Neural progenitor cell (in vitro differentiated cells): ENCODE measurements around the gene TMEM30B. TPM values are rescaled to one million over a fixed set of nuclear protein-coding genes. Genes with fewer than 3 reads are reported as not detected.

Experiments
- DNase-seq: peaks from one replicate; pipeline ENCODE4 v3.0.0-alpha.2; 2016; ENCODE audit warnings: low spot score
- H2AFZ ChIP-seq: fragments of 200-600 bp; sonication (generic); replicated peaks from 2 replicates; pipeline ENCODE4 v1.6.1; 2016; ENCODE audit warnings: antibody characterized with exemption
- H3F3A ChIP-seq: fragments of 200-600 bp; sonication (generic); 2 replicates; pipeline ENCODE4 v1.6.1; 2016; ENCODE audit warnings: antibody characterized with exemption, low read depth
- H3K27ac ChIP-seq: fragments of 200-600 bp; sonication (generic); 2 replicates; pipeline ENCODE4 v1.5.1; 2016; ENCODE audit warnings: mild to moderate bottlenecking
- H3K27me3 ChIP-seq: fragments of 200-600 bp; sonication (generic); 2 replicates; pipeline ENCODE4 v1.6.1; 2016; ENCODE audit warnings: mild to moderate bottlenecking, moderate library complexity
- H3K36me3 ChIP-seq: fragments of 200-600 bp; sonication (generic); 2 replicates; pipeline ENCODE4 v1.5.1; 2016
- H3K4me1 ChIP-seq: fragments of 200-600 bp; sonication (generic); 2 replicates; pipeline ENCODE4 v1.6.1; 2016; ENCODE audit warnings: mixed run types
- H3K4me2 ChIP-seq: fragments of 200-600 bp; sonication (generic); 2 replicates; pipeline ENCODE4 v1.6.1; 2016
- H3K4me3 ChIP-seq: fragments of 200-600 bp; sonication (generic); 2 replicates; pipeline ENCODE4 v1.5.1; 2016
- H3K79me2 ChIP-seq: fragments of 200-600 bp; sonication (generic); 2 replicates; pipeline ENCODE4 v1.6.1; 2016; ENCODE audit warnings: low read depth
- H3K9ac ChIP-seq: fragments of 200-600 bp; sonication (generic); 2 replicates; pipeline ENCODE4 v1.6.1; 2016
- H3K9me3 ChIP-seq: fragments of 200-600 bp; sonication (generic); 2 replicates; pipeline ENCODE4 v1.5.1; 2016; ENCODE audit warnings: low read depth
- H4K20me1 ChIP-seq: fragments of 200-600 bp; sonication (generic); 2 replicates; pipeline ENCODE4 v1.6.1; 2016; ENCODE audit warnings: low read depth
- H3K27ac Mint-ChIP-seq: 3 replicates; pipeline ENCODE4 v1.8.0; 2021; ENCODE audit warnings: mixed read lengths
- H3K27me3 Mint-ChIP-seq: 2 replicates; pipeline ENCODE4 v1.8.0; 2022; ENCODE audit warnings: low read depth, mild to moderate bottlenecking, inconsistent platforms, moderate library complexity, mixed read lengths; ENCODE audit not compliant: insufficient read depth
- H3K36me3 Mint-ChIP-seq: 3 replicates; pipeline ENCODE4 v1.8.0; 2021; ENCODE audit warnings: mixed read lengths
- H3K4me1 Mint-ChIP-seq: 3 replicates; pipeline ENCODE4 v1.8.0; 2021; ENCODE audit warnings: mixed read lengths
- H3K4me3 Mint-ChIP-seq: 3 replicates; pipeline ENCODE4 v1.8.0; 2021; ENCODE audit warnings: mild to moderate bottlenecking, moderate library complexity, mixed read lengths
- H3K9me3 Mint-ChIP-seq: 3 replicates; pipeline ENCODE4 v1.8.0; 2020; ENCODE audit warnings: mixed read lengths
- CTCF ChIP-seq: fragments of 200-600 bp; sonication (generic); IDR thresholded peaks from 2 replicates; pipeline ENCODE4 v1.5.1; 2017; ENCODE audit warnings: antibody characterized with exemption, mild to moderate bottlenecking
- EZH2 ChIP-seq: fragments of 200-600 bp; sonication (generic); IDR thresholded peaks from 2 replicates; pipeline ENCODE4 v1.6.1; 2017; ENCODE audit warnings: antibody characterized with exemption, mild to moderate bottlenecking, moderate library complexity
- EZH2phosphoT487 ChIP-seq: fragments of 200-600 bp; sonication (generic); IDR thresholded peaks from 2 replicates; pipeline ENCODE4 v1.6.1; 2017; ENCODE audit warnings: antibody characterized with exemption
- total RNA-seq: library from RNA; depleted of rRNA; stranded (reverse); fragments of >200 nt; gene quantifications from 2 replicates; pipeline ENCODE4 v1.2.3, GENCODE V29; 2015; ENCODE audit warnings: low replicate concordance

The TMEM30B gene
- total RNA-seq, 1 donor from 2014 or later, result 0.07 TPM

DNA sequence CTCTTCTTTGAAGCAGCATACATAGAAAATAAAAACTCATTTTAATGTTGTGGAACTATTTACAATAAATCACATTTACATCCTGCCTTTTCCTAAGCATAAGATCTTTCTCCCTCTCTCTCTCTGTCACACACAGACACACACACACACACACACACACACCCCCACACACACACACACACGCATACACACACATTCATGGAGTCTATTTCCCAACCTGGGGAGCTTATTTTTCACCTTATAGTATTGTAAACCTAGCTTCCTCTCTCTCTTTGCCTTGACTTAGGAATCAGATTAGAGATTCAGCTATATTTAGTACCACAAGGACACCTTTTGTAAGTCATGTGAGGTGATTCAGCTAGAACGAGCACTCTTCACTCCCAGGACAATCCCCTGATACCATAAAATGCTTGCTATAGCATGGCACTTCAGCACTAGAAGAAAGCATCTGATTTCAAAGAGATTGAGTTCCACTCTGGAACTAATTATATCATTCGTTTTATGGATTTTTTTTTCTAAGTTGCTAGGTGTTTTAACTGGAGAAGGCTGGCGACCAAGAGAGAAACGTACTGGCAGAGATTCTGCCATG, 23.6 kb downstream of the TMEM30B start:
- H3K27ac ChIP-seq, result no peak overlapping the region

GRCh38 chr14:61256826-61257468, 24.2 kb downstream of the TMEM30B start:
- no peaks in the 10 kb centered on the region for H3K79me2 ChIP-seq
- Mint-ChIP-seq H3K27me3 (peaks cover 2% of the 10 kb centered on the region), H3K36me3 (no peaks in the 10 kb centered on the region), H3K9me3 (no peaks in the 10 kb centered on the region), H3K4me3 (no peak overlapping the region), H3K27ac (no peak overlapping the region), H3K4me1 (peaks cover 12% of the 10 kb centered on the region)
- H3K4me2 ChIP-seq, result no peak overlapping the region
- H3K36me3 ChIP-seq, result no peaks in the 10 kb centered on the region
- H3K4me3 ChIP-seq, result no peak overlapping the region
- H3F3A ChIP-seq, result no peaks in the 10 kb centered on the region
- no peak for TF ChIP-seq EZH2
- no peak for TF ChIP-seq CTCF
- TF ChIP-seq EZH2phosphoT487, result no peak
- H3K27me3 ChIP-seq, result peaks cover 26% of the 10 kb centered on the region
- no peak for DNase-seq
- H3K9ac ChIP-seq, result no peak overlapping the region
- no peak overlapping the region for H2AFZ ChIP-seq
- H3K27ac ChIP-seq, result no peak overlapping the region
- peaks cover 10% of the 10 kb centered on the region for H3K4me1 ChIP-seq
- H3K9me3 ChIP-seq, result no peaks in the 10 kb centered on the region
- H4K20me1 ChIP-seq, result no peaks in the 10 kb centered on the region

More for the DNA sequence above, 23.6 kb downstream of the TMEM30B start:
- H3K27me3 Mint-ChIP-seq, result peaks cover 2% of the 10 kb centered on the region
- no peaks in the 10 kb centered on the region for H4K20me1 ChIP-seq
- no peak overlapping the region for H3K27ac Mint-ChIP-seq
- peaks cover 7% of the 10 kb centered on the region for H3K4me1 Mint-ChIP-seq
- no peaks in the 10 kb centered on the region for H3K36me3 ChIP-seq
- no peak overlapping the region for H3K9ac ChIP-seq
- H3K4me2 ChIP-seq, result no peak overlapping the region
- TF ChIP-seq CTCF (no peak), EZH2phosphoT487 (no peak), EZH2 (no peak)
- DNase-seq, result no peak
- peaks cover 26% of the 10 kb centered on the region for H3K27me3 ChIP-seq
- H3K79me2 ChIP-seq, result no peaks in the 10 kb centered on the region
- H3K36me3 Mint-ChIP-seq, result no peaks in the 10 kb centered on the region
- no peaks in the 10 kb centered on the region for H3K9me3 Mint-ChIP-seq
- no peaks in the 10 kb centered on the region for H3F3A ChIP-seq
- H2AFZ ChIP-seq, result no peak overlapping the region
- H3K4me3 ChIP-seq, result no peak overlapping the region
- peaks cover 10% of the 10 kb centered on the region for H3K4me1 ChIP-seq
- no peaks in the 10 kb centered on the region for H3K9me3 ChIP-seq
- no peak overlapping the region for H3K4me3 Mint-ChIP-seq

- Histone ChIP-seq H3K9me3 (no peaks in the 10 kb centered on the region), H2AFZ (no peak overlapping the region)
Observed at GRCh38 chr14:61255968-61256367, 25.2 kb downstream of the TMEM30B start.

More at GRCh38 chr14:61255968-61256367, 25.2 kb downstream of the TMEM30B start:
- Mint-ChIP-seq H3K9me3 (no peaks in the 10 kb centered on the region), H3K36me3 (no peaks in the 10 kb centered on the region), H3K27ac (no peak overlapping the region), H3K4me3 (no peak overlapping the region), H3K4me1 (peaks cover 11% of the 10 kb centered on the region), H3K27me3 (peaks cover 2% of the 10 kb centered on the region)
- Histone ChIP-seq H3K4me1 (peaks cover 6% of the 10 kb centered on the region), H3K4me3 (no peak overlapping the region), H4K20me1 (no peaks in the 10 kb centered on the region), H3K4me2 (no peak overlapping the region), H3K36me3 (no peaks in the 10 kb centered on the region), H3K27ac (no peak overlapping the region), H3K79me2 (no peaks in the 10 kb centered on the region), H3K9ac (no peak overlapping the region), H3K27me3 (peaks cover 26% of the 10 kb centered on the region), H3F3A (no peaks in the 10 kb centered on the region)
- DNase-seq, result no peak
- TF ChIP-seq CTCF (no peak), EZH2phosphoT487 (no peak), EZH2 (no peak)
